Panc1 (cell line): ENCODE measurements around the gene ZNF554. TPM values are rescaled to one million over a fixed set of nuclear protein-coding genes. Genes with fewer than 3 reads are reported as not detected.

Source experiments
- ATAC-seq: fragments of 200-7000 bp; cut with Tn5 transposase; 2 replicates; pipeline ENCODE4 v1.9.1; 2020; ENCODE audit warnings: mild to moderate bottlenecking, moderate library complexity
- BruUV-seq: library from RNA; stranded (reverse); fragments of 400-500 nt; replicated peaks from 2 replicates; lab custom pipeline; 2021; lab: Mats Ljungman, UMichigan
- CTCF ChIA-PET: fragments of 300-600 bp; sonication (Branson Sonifier 250); formaldehyde crosslinking; loops from one replicate; lab custom pipeline; 2022; ENCODE audit warnings: antibody characterized with exemption; lab: Charles Lee
- POLR2A ChIA-PET: fragments of 300-600 bp; sonication (Branson Sonifier 250); formaldehyde crosslinking; loops from one replicate; lab custom pipeline; 2022; ENCODE audit warnings: antibody characterized with exemption; lab: Charles Lee
- DNase-seq: peaks from one replicate; pipeline ENCODE4 v3.0.0-alpha.2; 2010; ENCODE audit warnings: low read depth, low spot score
- H3K27ac ChIP-seq: 2 replicates; pipeline ENCODE4 v1.5.1; 2011; ENCODE audit warnings: mild to moderate bottlenecking, low read length, inconsistent platforms
- H3K27me3 ChIP-seq: fragments of 200-500 bp; sonication (Bioruptor generic); 2 replicates; pipeline ENCODE4 v1.6.0; 2014; ENCODE audit warnings: low read length, inconsistent platforms; ENCODE audit not compliant: control insufficient read depth, insufficient read depth
- H3K36me3 ChIP-seq: fragments of 200-500 bp; sonication (Bioruptor generic); 2 replicates; pipeline ENCODE4 v1.5.1; 2014; ENCODE audit warnings: inconsistent platforms, mild to moderate bottlenecking, low read length, moderate library complexity; ENCODE audit not compliant: control insufficient read depth, insufficient read depth
- H3K4me1 ChIP-seq: 2 replicates; pipeline ENCODE4 v1.5.1; 2011; ENCODE audit warnings: inconsistent platforms, mild to moderate bottlenecking, low read length, moderate library complexity; ENCODE audit not compliant: control insufficient read depth, insufficient read depth
- H3K4me3 ChIP-seq, 2 experiments: 2 replicates each; pipeline ENCODE4 v1.5.1; 2011 to 2012; ENCODE audit warnings: low read depth in 2 of 2, low read length in 2 of 2, mild to moderate bottlenecking in 2 of 2, inconsistent platforms in 1 of 2, moderate library complexity in 1 of 2
- H3K9me3 ChIP-seq: fragments of 200-500 bp; sonication (Bioruptor generic); 2 replicates; pipeline ENCODE4 v1.5.1; 2014; ENCODE audit warnings: low read depth, mild to moderate bottlenecking, inconsistent platforms, low read length, moderate library complexity; ENCODE audit not compliant: control insufficient read depth, insufficient read depth
- POLR2AphosphoS5 ChIP-seq: IDR thresholded peaks from 2 replicates; pipeline ENCODE4 v1.6.1; 2012; ENCODE audit warnings: mild to moderate bottlenecking, low read depth, low read length, moderate library complexity
- SIN3A ChIP-seq: IDR thresholded peaks from 2 replicates; pipeline ENCODE4 v1.6.1; 2012; ENCODE audit warnings: low read depth, mild to moderate bottlenecking, low read length, moderate library complexity, borderline replicate concordance; ENCODE audit not compliant: insufficient read depth
- TCF7L2 ChIP-seq: IDR thresholded peaks from 2 replicates; pipeline ENCODE4 v1.6.1; 2011; ENCODE audit warnings: mild to moderate bottlenecking, low read depth, low read length, inconsistent platforms
- in situ Hi-C: cut with HindIII; loops from 2 replicates; pipeline ENCODE4 v1.10.0; 2016; ENCODE audit warnings: low sequenced_read_pairs, low pct_unique_long_range_greater_than_20kb
- intact Hi-C: fragments of 100-400 bp; cut with micrococcal nuclease; formaldehyde crosslinking; loops from one replicate; pipeline ENCODE4 v1.10.0; 2022; ENCODE audit not compliant: unreplicated experiment
- total RNA-seq: library from RNA; stranded (reverse); gene quantifications from one replicate; pipeline ENCODE4 v1.2.1, GENCODE V29; 2021; ENCODE audit not compliant: unreplicated experiment
- TF ChIP-seq, protein P1 (sequence below), 2 experiments: IDR thresholded peaks; 2 replicates each; pipeline ENCODE4 v1.6.1; 2011 to 2012; ENCODE audit warnings: low read depth in 2 of 2, control low read depth in 1 of 2, low read length in 1 of 2, mild to moderate bottlenecking in 1 of 2, moderate library complexity in 1 of 2; ENCODE audit not compliant: insufficient read depth in 1 of 2
- TF ChIP-seq, protein P2 (sequence below): fragments of 450-650 bp; IDR thresholded peaks from 2 replicates; pipeline ENCODE4 v1.5.1; 2017; ENCODE audit warnings: mild to moderate bottlenecking

ZNF554 gene
- total RNA-seq, 1 experiment from 2014 or later: 1.5 TPM

DNA sequence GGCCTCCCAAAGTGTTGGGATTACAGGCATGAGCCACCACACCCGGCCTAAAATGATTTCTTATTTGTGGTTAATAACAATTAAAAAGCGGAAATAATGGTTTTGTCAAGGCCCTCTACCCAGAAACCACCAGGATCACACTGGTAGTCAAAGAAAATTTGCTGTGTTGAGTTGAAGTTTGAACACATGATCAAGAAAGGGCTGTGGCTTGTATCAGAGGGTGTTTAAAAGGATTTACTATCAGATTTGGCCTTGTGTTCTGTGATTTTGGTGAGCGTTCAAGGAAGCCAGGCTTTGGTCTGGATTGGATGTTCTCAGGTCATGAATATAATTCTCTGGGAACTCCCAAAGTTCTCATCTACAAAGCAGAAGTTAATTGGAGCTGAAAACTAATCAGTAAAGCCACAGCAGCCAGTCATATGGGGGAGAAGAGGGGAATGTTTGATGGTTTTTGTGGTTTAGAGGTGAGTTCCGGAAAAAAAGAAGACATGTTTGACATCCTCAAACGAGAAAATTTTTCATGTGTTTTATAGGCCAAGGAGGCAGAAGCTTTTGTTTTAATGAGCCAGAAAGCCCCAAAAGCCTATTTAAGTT, 36.9 kb downstream of the ZNF554 start:
- Histone ChIP-seq H3K36me3 (peaks cover 2% of the 10 kb centered on the region), H3K27me3 (no peaks in the 10 kb centered on the region), H3K27ac (no peak overlapping the region), H3K4me3 (no peak overlapping the region), H3K4me1 (no peaks in the 10 kb centered on the region), H3K9me3 (peaks cover 48% of the 10 kb centered on the region)
- BruUV-seq: no TSS peak
- ATAC-seq (no peak), DNase-seq (no peak)
- in situ Hi-C loops: no loop called here
- POLR2A ChIA-PET: no interaction called here
- TF ChIP-seq SIN3A (no peak), POLR2AphosphoS5 (no peak), TCF7L2 (no peak)
- TF ChIP-seq, protein P1, sequence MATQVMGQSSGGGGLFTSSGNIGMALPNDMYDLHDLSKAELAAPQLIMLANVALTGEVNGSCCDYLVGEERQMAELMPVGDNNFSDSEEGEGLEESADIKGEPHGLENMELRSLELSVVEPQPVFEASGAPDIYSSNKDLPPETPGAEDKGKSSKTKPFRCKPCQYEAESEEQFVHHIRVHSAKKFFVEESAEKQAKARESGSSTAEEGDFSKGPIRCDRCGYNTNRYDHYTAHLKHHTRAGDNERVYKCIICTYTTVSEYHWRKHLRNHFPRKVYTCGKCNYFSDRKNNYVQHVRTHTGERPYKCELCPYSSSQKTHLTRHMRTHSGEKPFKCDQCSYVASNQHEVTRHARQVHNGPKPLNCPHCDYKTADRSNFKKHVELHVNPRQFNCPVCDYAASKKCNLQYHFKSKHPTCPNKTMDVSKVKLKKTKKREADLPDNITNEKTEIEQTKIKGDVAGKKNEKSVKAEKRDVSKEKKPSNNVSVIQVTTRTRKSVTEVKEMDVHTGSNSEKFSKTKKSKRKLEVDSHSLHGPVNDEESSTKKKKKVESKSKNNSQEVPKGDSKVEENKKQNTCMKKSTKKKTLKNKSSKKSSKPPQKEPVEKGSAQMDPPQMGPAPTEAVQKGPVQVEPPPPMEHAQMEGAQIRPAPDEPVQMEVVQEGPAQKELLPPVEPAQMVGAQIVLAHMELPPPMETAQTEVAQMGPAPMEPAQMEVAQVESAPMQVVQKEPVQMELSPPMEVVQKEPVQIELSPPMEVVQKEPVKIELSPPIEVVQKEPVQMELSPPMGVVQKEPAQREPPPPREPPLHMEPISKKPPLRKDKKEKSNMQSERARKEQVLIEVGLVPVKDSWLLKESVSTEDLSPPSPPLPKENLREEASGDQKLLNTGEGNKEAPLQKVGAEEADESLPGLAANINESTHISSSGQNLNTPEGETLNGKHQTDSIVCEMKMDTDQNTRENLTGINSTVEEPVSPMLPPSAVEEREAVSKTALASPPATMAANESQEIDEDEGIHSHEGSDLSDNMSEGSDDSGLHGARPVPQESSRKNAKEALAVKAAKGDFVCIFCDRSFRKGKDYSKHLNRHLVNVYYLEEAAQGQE (IDR thresholded peaks at IDR 0.05; ENCODE audit: insufficient read depth in 1 of 2, low read depth in 2 of 2, low read length in 1 of 2): no peak
- TF ChIP-seq, protein P2, sequence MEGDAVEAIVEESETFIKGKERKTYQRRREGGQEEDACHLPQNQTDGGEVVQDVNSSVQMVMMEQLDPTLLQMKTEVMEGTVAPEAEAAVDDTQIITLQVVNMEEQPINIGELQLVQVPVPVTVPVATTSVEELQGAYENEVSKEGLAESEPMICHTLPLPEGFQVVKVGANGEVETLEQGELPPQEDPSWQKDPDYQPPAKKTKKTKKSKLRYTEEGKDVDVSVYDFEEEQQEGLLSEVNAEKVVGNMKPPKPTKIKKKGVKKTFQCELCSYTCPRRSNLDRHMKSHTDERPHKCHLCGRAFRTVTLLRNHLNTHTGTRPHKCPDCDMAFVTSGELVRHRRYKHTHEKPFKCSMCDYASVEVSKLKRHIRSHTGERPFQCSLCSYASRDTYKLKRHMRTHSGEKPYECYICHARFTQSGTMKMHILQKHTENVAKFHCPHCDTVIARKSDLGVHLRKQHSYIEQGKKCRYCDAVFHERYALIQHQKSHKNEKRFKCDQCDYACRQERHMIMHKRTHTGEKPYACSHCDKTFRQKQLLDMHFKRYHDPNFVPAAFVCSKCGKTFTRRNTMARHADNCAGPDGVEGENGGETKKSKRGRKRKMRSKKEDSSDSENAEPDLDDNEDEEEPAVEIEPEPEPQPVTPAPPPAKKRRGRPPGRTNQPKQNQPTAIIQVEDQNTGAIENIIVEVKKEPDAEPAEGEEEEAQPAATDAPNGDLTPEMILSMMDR: no peak
- CTCF ChIA-PET: no interaction called here
- intact Hi-C loops: no loop called here

DNA sequence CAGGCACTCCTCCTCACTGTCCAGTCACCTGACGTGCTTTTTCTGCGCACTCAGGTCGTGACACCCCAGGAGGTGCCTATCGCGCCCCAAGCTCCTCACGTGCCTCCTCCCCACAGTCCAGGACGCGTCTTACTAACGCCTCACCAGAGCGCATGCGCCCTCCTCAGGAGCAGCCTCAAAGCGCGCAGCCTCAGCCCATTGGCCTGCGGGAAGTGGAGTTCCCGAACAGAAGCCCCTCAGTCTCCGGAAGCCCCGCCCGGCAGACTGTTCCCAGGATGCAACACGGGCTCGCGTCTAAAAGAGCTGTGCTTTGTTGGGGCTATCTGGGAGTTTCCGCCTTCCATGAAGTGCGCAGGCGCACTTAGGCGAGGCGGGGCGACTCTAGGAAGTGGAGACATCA, 39.2 kb downstream of the ZNF554 start:
- TF ChIP-seq, protein P2: no peak
- TF ChIP-seq SIN3A: no peak
- no peak for TF ChIP-seq POLR2AphosphoS5
- TF ChIP-seq, protein P1 (IDR thresholded peaks at IDR 0.05; ENCODE audit: insufficient read depth in 1 of 2, low read depth in 2 of 2, low read length in 1 of 2): no peak
- DNase-seq (no peak), ATAC-seq (no peak)
- Histone ChIP-seq H3K27ac (no peak overlapping the region), H3K4me3 (no peak overlapping the region), H3K36me3 (no peaks in the 10 kb centered on the region), H3K27me3 (no peaks in the 10 kb centered on the region), H3K4me1 (no peaks in the 10 kb centered on the region), H3K9me3 (peaks cover 31% of the 10 kb centered on the region)
- intact Hi-C loops (no loop called here), in situ Hi-C loops (no loop called here)
- no TSS peak for BruUV-seq
- ChIA-PET POLR2A (no interaction called here), CTCF (no interaction called here)
